IPS-15b (cell line): Measurements from ENCODE around the gene DISP3.

Experiments used
- H3K27me3 ChIP-seq: one replicate; pipeline ENCODE4 v1.6.1; 2013; ENCODE audit warnings: low read length; ENCODE audit not compliant: control insufficient read depth, insufficient read depth
- H3K36me3 ChIP-seq: one replicate; pipeline ENCODE4 v1.6.1; 2013; ENCODE audit warnings: low read length; ENCODE audit not compliant: control insufficient read depth, insufficient read depth
- H3K4me1 ChIP-seq: one replicate; pipeline ENCODE4 v1.6.1; 2013; ENCODE audit warnings: mild to moderate bottlenecking, low read length; ENCODE audit not compliant: control insufficient read depth, insufficient read depth
- H3K4me3 ChIP-seq: one replicate; pipeline ENCODE4 v1.5.1; 2013; ENCODE audit warnings: low read depth, low read length
- H3K9ac ChIP-seq: one replicate; pipeline ENCODE4 v1.6.1; 2013; ENCODE audit warnings: low read depth, mild to moderate bottlenecking, low read length
- H3K9me3 ChIP-seq: one replicate; pipeline ENCODE4 v1.6.1; 2013; ENCODE audit warnings: mild to moderate bottlenecking, low read length; ENCODE audit not compliant: control insufficient read depth, insufficient read depth

DISP3 gene

GRCh38 chr1:11536573-11537379, 57.8 kb downstream of the DISP3 start:
- Histone ChIP-seq H3K4me3 (no peak overlapping the region), H3K36me3 (peaks cover 4% of the 10 kb centered on the region), H3K4me1 (no peaks in the 10 kb centered on the region), H3K27me3 (no peaks in the 10 kb centered on the region), H3K9ac (no peak overlapping the region), H3K9me3 (no peaks in the 10 kb centered on the region)

- H3K9ac ChIP-seq = no peak overlapping the region
- no peaks in the 10 kb centered on the region for H3K9me3 ChIP-seq
- no peak overlapping the region for H3K4me3 ChIP-seq
- no peaks in the 10 kb centered on the region for H3K4me1 ChIP-seq
- H3K36me3 ChIP-seq = peaks cover 4% of the 10 kb centered on the region
- no peaks in the 10 kb centered on the region for H3K27me3 ChIP-seq
Measured at GRCh38 chr1:11537380-11537764, 58.4 kb downstream of the DISP3 start.

GRCh38 chr1:11537854-11538591, 59.1 kb downstream of the DISP3 start:
- Histone ChIP-seq H3K4me3 (no peak overlapping the region), H3K9ac (no peak overlapping the region), H3K36me3 (peaks cover 4% of the 10 kb centered on the region), H3K27me3 (no peaks in the 10 kb centered on the region), H3K9me3 (no peaks in the 10 kb centered on the region), H3K4me1 (no peaks in the 10 kb centered on the region)

GRCh38 chr1:11538886-11539285, 59.9 kb downstream of the DISP3 start:
- Histone ChIP-seq H3K9me3 (no peaks in the 10 kb centered on the region), H3K9ac (no peak overlapping the region), H3K27me3 (no peaks in the 10 kb centered on the region), H3K4me3 (no peak overlapping the region), H3K36me3 (peaks cover 4% of the 10 kb centered on the region), H3K4me1 (no peaks in the 10 kb centered on the region)

- Histone ChIP-seq H3K9me3 (no peaks in the 10 kb centered on the region), H3K27me3 (no peaks in the 10 kb centered on the region), H3K36me3 (no peaks in the 10 kb centered on the region), H3K4me3 (no peak overlapping the region), H3K9ac (no peak overlapping the region), H3K4me1 (no peaks in the 10 kb centered on the region)
Measured at GRCh38 chr1:11539850-11540772, 61.2 kb downstream of the DISP3 start.

GRCh38 chr1:11540773-11541160, 61.8 kb downstream of the DISP3 start:
- H3K4me1 ChIP-seq = no peaks in the 10 kb centered on the region
- H3K9me3 ChIP-seq = no peaks in the 10 kb centered on the region
- H3K9ac ChIP-seq = no peak overlapping the region
- H3K4me3 ChIP-seq = no peak overlapping the region
- no peaks in the 10 kb centered on the region for H3K36me3 ChIP-seq
- no peaks in the 10 kb centered on the region for H3K27me3 ChIP-seq

GRCh38 chr1:11541236-11541635, 62.3 kb downstream of the DISP3 start:
- Histone ChIP-seq H3K36me3 (no peaks in the 10 kb centered on the region), H3K9me3 (no peaks in the 10 kb centered on the region), H3K4me1 (no peaks in the 10 kb centered on the region), H3K4me3 (no peak overlapping the region), H3K9ac (no peak overlapping the region), H3K27me3 (no peaks in the 10 kb centered on the region)

GRCh38 chr1:11541956-11542355, 63.0 kb downstream of the DISP3 start:
- no peaks in the 10 kb centered on the region for H3K4me1 ChIP-seq
- H3K36me3 ChIP-seq = no peaks in the 10 kb centered on the region
- no peak overlapping the region for H3K9ac ChIP-seq
- H3K27me3 ChIP-seq = no peaks in the 10 kb centered on the region
- H3K9me3 ChIP-seq = no peaks in the 10 kb centered on the region
- no peak overlapping the region for H3K4me3 ChIP-seq

- no peaks in the 10 kb centered on the region for H3K9me3 ChIP-seq
- H3K4me3 ChIP-seq = no peak overlapping the region
- H3K27me3 ChIP-seq = no peaks in the 10 kb centered on the region
Measured at GRCh38 chr1:11543392-11543791, 64.4 kb downstream of the DISP3 start.

GRCh38 chr1:11543796-11544195, 64.8 kb downstream of the DISP3 start:
- Histone ChIP-seq H3K36me3 (no peaks in the 10 kb centered on the region), H3K27me3 (no peaks in the 10 kb centered on the region), H3K4me1 (no peaks in the 10 kb centered on the region), H3K9me3 (no peaks in the 10 kb centered on the region), H3K9ac (no peak overlapping the region), H3K4me3 (no peak overlapping the region)

More at GRCh38 chr1:11543392-11543791, 64.4 kb downstream of the DISP3 start:
- Histone ChIP-seq H3K36me3 (no peaks in the 10 kb centered on the region), H3K4me1 (no peaks in the 10 kb centered on the region), H3K9ac (no peak overlapping the region)

GRCh38 chr1:11546456-11546855, 67.5 kb downstream of the DISP3 start:
- no peak overlapping the region for H3K4me3 ChIP-seq
- no peaks in the 10 kb centered on the region for H3K27me3 ChIP-seq
- no peaks in the 10 kb centered on the region for H3K9me3 ChIP-seq
- no peaks in the 10 kb centered on the region for H3K4me1 ChIP-seq
- H3K9ac ChIP-seq = no peak overlapping the region
- H3K36me3 ChIP-seq = no peaks in the 10 kb centered on the region
